ENCODE measurements around the gene PTPRN2. TPM values are rescaled to one million over a fixed set of nuclear protein-coding genes. Genes with fewer than 3 reads are reported as not detected.

PTPRN2 gene
- total and polyA plus RNA-seq, 2 of the 13 experiments (the other 11 are each of a cell fraction or from before 2014, with no cell fraction given) = 2.5 to 24.2 TPM

GRCh38 chr7:157997471-157997870 lies 590.2 kb downstream of the PTPRN2 start:
- Histone ChIP-seq H3K27me3 (ENCODE audit: control insufficient read depth in 1 of 2, insufficient read depth in 2 of 2, low read length in 2 of 2) (no peaks in the 10 kb centered on the region), H3K36me3 (replicated peaks in 1 of 2; ENCODE audit: control insufficient read depth in 1 of 2, insufficient read depth in 2 of 2, low read length in 2 of 2) (no peaks in the 10 kb centered on the region), H3K4me2 (ENCODE audit: low read depth, low read length) (no peak overlapping the region), H3K27ac (ENCODE audit: extremely low read length, insufficient read depth, low read length) (no peak overlapping the region), H3K4me1 (ENCODE audit: insufficient read depth, low read length) (no peaks in the 10 kb centered on the region), H3K79me2 (ENCODE audit: insufficient read depth, low read length) (no peaks in the 10 kb centered on the region), H2AFZ (ENCODE audit: low read length) (no peak overlapping the region), H3K9me3 (ENCODE audit: low read length) (no peaks in the 10 kb centered on the region), H3K4me3 (replicated peaks in 1 of 3; ENCODE audit: insufficient read depth in 1 of 3, low read depth in 2 of 3, low read length in 3 of 3) (no peak overlapping the region), H4K20me1 (ENCODE audit: insufficient read depth, low read length) (peaks cover 9% of the 10 kb centered on the region; the same call in 1 of the 2 replicates), H3K9ac (ENCODE audit: insufficient read depth, low read depth, low read length) (no peak overlapping the region)
- DNase-seq (ENCODE audit: low spot score) (no peak), ATAC-seq (no peak), FAIRE-seq (no peak)
- in situ Hi-C loops (cut with HindIII; ENCODE audit: extremely low pct_ligation_motif_present, low pct_unique_long_range_greater_than_20kb) (no loop called here), intact Hi-C loops (cut with micrococcal nuclease; ENCODE audit: unreplicated experiment) (no loop called here)
- ChIA-PET CTCF (ENCODE audit: low intra/inter-chr PET ratio, low total read pairs) (no interaction called here), POLR2A (no interaction called here)
- BruUV-seq (replicated peaks) = no TSS peak
- WGBS (ENCODE audit: low lambda C conversion rate) = 52% methylated on average over 4 of the region's 5 CpGs
- TF ChIP-seq GPBP1L1 (CRISPR knock-in tag; IDR thresholded peaks at IDR 0.05) (no peak), LRRFIP1 (CRISPR knock-in tag; conservative IDR thresholded peaks at IDR 0.05) (no peak), AHR (CRISPR knock-in tag; IDR thresholded peaks at IDR 0.05) (no peak), HBP1 (CRISPR knock-in tag; IDR thresholded peaks at IDR 0.05; ENCODE audit: low read depth) (no peak), KLF6 (CRISPR knock-in tag; IDR thresholded peaks at IDR 0.05) (no peak), ZNF496 (CRISPR knock-in tag; IDR thresholded peaks at IDR 0.05; ENCODE audit: insufficient replicate concordance) (no peak), TRIM22 (IDR thresholded peaks at IDR 0.05) (no peak), ZNF816 (CRISPR knock-in tag; IDR thresholded peaks at IDR 0.05; ENCODE audit: borderline replicate concordance) (no peak), ZNF441 (CRISPR knock-in tag; IDR thresholded peaks at IDR 0.05; ENCODE audit: borderline replicate concordance) (no peak), NCOR1 (IDR thresholded peaks at IDR 0.05; ENCODE audit: borderline replicate concordance, low read length) (no peak), NCOA1 (CRISPR knock-in tag; IDR thresholded peaks at IDR 0.05) (no peak), HNF1A (IDR thresholded peaks at IDR 0.05; ENCODE audit: low read depth) (no peak), HNF1A (CRISPR knock-in tag; IDR thresholded peaks at IDR 0.05; ENCODE audit: borderline replicate concordance) (no peak), ZNF274 (CRISPR knock-in tag; IDR thresholded peaks at IDR 0.05) (no peak), KDM1A (CRISPR knock-in tag; IDR thresholded peaks at IDR 0.05) (no peak)
